ENCODE data around the gene ALDH1A1. TPM values are rescaled to one million over a fixed set of nuclear protein-coding genes. Genes with fewer than 3 reads are reported as not detected.

Gene ALDH1A1
- total RNA-seq, result 57.0 and 116 TPM in 2 replicates

GRCh38 chr9:72952914-72953313 is at the start of gene ALDH1A1:
ALDH1A1 (minus strand) TSS chr9:72953053; CDS start chr9:72953000, 53 bp downstream.

Other genes starting within 250 kb of the ALDH1A1 start
- gene ANXA1, start 198.8 kb upstream of the ALDH1A1 start, total RNA-seq, result 659 and 771 TPM in 2 replicates

All from thoracic aorta endothelial cell (primary cell).